ENCODE results near the gene STRIP2.
"Not testable (repeated sequence)": the region's sequence is repeated elsewhere in the genome, so short reads cannot be mapped to it uniquely, and the experiment has no call there.

GRCh38 chr7:129448608-129449007 lies 14.4 kb downstream of the STRIP2 start:
- not testable (repeated sequence) for TF ChIP-seq POLR2A, CTCF (IDR thresholded peaks at IDR 0.05)

Data from ovary (tissue), 3 donors.